ENCODE data around the gene SORL1-AS1.

DNA sequence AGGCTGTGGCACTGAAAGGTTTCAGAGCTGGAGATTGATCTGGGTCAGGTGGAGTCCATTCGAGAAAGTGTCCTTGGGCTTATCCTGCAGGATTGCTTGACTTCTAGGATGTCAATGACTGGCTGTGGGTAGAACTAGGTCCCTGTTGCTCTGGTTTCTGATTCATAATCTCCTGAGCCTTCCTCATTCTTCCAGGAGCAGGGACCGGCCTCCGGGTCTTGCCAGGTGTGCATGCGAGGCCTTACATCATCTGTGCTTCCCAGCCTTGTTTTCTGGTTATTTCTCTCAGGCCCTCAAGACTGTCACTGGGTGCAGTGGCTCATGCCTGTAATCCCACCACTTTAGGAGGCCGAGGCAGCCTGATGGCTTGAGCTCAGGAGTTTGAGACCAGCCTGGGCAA, 33.3 kb upstream of the SORL1-AS1 start:
- no peak for TF ChIP-seq ZNF274 (IDR thresholded peaks at IDR 0.05; ENCODE audit: low read depth, low read length)
- TF ChIP-seq SUZ12 (IDR thresholded peaks at IDR 0.05; ENCODE audit: extremely low read depth, insufficient read depth, insufficient read length), result no peak
- no peak for TF ChIP-seq YY1 (IDR thresholded peaks at IDR 0.05; ENCODE audit: insufficient read depth, insufficient read length)

All from NT2/D1 (cell line).